ENCODE results near the gene TRIP4.

Gene TRIP4

DNA sequence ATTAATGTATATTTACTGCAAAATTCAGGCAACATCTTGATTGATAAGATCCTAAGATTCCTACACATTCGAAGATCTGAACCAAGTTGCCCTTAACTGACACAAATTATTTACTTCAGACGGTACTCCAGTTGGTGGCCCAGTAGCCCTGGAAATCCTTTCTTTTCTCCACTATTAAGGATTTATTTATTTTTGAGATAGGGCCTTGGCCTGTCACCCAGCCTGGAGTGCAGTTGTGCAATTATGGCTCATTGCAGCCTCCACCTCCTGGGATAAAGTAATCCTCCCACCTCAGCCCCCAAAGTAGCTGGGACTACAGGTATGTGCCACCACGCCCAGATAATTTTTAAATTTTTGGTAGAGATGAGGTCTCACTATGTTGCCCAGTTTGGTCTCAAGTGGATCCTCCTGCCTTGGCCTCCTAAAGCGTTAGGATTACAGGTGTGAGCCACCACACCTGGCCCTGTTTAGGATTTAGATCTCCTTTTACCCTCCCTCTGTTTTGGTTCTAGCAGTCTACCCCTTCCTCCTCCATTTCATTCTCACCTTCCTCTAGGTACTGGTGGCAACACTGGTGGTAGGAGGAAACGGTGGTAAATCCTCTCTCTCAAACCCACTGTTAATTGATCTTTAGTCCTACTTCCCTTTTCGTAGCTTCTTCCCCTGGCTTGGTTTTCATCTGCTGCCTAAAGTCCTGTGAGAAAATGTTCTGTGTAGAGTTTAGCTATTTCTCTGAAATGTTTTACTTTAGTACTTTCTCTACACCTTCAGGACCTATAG lies 60.1 kb downstream of the TRIP4 start:
- DNase-seq (ENCODE audit: low read depth in 3 of 3, low spot score in 1 of 3), result no peak

DNA sequence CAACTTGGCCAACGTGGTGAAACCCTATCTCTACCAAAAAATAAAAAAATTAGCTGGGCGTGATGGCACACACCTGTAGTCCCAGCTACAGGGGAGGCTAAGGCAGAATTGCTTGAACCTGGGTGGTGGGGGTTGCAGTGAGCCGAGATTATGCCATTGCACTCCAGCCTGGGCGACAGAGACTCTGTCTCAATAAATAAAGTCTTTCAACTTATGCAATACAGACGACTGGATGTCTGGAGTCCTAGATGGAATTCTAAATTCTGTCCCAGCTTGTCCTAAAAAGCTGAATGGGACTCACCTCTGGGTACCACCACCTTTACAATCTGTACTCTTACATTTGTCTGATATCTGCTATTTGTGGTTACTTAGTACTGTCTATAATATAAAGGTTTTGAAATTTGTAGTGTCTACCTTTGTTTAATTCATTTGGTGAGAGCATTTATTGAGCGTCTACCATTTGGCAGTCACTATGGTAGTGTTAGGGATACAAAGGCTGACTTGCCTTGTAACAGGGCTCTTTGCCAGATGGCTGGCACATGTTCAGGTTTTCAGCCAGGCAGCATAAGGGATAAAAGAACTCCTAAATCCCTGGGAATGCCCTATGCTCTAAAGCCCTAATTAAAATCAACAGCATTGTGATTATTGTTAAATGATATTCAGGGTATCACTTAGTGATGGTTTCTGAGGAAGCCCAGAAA lies 65.5 kb downstream of the TRIP4 start:
- DNase-seq (ENCODE audit: low read depth in 3 of 3, low spot score in 1 of 3), result no peak

DNA sequence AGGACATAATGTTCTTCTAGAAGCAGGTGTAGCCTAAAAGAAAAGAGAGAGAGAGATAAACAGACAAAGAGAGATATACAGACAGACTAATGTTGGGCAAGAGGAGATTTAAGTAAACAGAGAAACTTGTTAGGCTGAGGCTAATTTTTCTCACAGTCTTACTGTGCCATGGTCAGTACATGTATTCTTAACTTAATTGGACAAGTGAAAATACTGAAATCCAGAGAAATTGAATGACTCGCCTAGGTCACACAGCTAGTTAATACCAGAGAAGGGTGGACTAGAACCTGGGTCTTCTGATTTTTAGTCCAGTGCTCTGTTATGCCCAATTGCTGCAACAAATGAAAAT lies 66.0 kb downstream of the TRIP4 start:
- DNase-seq (ENCODE audit: low read depth in 3 of 3, low spot score in 1 of 3), result no peak

DNA sequence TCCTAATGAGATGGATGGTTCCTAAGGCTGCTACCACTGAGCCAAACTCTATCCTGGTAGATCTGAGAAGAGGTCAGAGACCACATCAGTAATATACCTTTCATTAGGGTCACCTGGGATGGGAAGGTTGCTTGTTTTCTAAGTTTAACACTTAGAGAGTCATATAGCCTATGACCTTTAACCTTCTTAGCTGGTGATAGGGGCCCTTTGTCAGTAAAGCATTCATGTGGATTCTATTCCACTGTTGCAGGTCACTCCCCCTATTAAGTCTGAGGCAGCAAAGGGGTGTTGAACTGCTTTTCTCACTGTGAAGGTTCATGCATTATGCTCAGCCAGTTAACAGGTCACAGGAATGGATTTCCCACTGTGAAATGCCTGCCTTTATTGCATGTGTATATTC lies 66.6 kb downstream of the TRIP4 start:
- no peak for DNase-seq (ENCODE audit: low read depth in 3 of 3, low spot score in 1 of 3)

DNA sequence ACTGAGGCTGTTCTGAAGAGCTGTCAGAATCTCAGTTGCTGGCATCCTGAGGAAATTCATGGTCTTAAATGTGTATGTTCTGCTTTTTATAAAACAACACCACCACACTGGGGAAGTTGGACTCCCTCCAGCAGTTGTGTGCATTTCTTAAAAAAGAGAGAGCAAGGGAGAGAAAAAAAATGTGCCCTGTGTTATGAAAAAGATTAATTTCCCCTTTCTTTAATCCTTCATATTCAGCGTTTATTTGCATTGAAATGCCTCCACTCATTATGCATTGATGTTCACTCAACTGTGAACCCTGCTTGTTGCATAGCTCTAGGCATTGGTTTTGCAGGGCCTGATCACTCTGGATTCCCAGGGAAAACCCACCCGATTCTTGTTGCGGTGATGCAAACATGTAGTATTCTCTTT lies 68.3 kb downstream of the TRIP4 start:
- no peak for DNase-seq (ENCODE audit: low read depth in 3 of 3, low spot score in 1 of 3)

DNA sequence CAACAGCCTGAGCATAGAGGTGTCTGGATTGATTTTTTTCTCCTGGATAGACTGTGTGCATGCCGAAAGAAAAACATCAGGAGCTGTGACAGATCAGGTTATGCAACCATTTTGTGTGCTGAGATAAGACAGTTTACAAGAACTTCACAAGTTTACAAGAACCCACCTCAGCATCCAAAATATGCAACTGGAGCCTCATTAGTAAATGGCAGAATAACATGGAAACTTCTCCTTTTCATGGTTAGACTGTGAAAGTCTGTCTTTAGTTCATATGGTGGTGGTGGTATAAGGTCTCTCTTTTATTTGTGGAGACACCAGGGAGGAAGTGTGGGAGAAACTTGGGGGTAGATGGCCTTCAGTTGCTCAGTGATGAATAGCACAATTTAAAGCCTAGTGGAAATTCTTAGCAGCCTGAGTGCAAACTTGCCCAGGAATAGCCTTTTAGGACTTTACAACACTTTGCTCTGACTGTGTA lies 69.0 kb downstream of the TRIP4 start:
- DNase-seq (ENCODE audit: low read depth in 3 of 3, low spot score in 1 of 3), result no peak

DNA sequence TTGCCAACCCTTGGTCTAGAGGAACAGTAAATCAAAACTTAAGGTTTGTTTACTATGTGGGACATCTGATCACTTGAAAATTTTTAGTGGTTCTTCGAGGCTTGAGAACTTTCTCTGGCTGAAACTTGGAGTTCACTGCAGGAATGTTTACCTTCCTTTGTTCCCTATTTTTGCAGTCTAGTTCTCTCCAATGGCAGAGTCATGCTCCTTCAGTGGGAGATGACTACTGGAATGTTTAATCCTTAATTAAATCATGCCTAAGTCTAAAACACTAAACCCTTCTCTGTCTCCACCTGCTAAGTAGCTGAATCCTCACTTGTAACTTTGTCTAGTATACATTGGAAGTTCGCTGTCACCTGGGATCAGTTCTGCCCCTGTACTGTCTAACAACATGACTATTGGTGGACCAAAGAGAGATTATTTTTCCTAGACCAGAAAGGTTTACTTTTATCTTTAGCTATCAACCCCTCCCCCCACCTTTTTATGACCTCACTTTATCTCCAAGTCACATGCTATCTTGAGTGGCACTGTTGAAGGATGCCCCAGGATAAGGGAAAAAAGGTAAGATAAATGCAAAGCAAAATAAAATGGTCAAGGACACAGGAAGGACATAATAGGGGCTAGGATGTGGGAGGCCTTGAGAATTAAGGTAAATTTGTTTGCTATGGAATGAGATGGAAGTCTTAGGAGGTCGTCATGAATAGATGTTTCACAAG lies 71.6 kb downstream of the TRIP4 start:
- no peak for DNase-seq (ENCODE audit: low read depth in 3 of 3, low spot score in 1 of 3)

DNA sequence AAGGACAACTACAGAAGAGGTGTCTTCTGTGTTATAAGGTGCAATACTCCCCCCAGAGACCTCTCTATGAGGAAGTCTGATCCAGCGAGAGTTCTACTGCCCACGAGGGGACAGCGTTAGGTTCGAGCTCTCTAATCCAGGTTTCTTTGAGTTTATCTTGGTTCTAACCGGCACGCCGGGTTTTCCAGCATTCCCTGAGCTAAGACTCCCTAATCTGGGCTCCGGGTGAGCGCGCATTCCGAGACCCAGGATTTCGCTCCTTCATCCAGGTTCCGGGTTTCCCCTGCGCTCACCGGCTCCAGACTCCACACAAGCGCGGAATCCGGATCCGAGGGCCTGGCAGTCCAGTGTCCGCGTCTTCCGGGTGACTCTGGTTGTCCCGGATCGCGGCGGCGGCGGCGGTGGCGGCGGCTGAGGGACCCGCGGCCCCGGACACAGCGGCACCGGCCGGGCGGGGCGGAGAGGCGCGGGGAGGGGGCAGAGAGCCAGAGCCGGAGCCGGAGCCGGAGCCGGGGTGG lies 72.6 kb downstream of the TRIP4 start, which contains the start of gene ZNF609:
Gene ZNF609, plus strand, starts transcription at position 373 of the 518 bp plus-strand sequence. CDS start 38,842 bp downstream, outside the sequence.
- peak; percentile 51 to 97 (median 71) for DNase-seq (ENCODE audit: low read depth in 3 of 3, low spot score in 1 of 3)

DNA sequence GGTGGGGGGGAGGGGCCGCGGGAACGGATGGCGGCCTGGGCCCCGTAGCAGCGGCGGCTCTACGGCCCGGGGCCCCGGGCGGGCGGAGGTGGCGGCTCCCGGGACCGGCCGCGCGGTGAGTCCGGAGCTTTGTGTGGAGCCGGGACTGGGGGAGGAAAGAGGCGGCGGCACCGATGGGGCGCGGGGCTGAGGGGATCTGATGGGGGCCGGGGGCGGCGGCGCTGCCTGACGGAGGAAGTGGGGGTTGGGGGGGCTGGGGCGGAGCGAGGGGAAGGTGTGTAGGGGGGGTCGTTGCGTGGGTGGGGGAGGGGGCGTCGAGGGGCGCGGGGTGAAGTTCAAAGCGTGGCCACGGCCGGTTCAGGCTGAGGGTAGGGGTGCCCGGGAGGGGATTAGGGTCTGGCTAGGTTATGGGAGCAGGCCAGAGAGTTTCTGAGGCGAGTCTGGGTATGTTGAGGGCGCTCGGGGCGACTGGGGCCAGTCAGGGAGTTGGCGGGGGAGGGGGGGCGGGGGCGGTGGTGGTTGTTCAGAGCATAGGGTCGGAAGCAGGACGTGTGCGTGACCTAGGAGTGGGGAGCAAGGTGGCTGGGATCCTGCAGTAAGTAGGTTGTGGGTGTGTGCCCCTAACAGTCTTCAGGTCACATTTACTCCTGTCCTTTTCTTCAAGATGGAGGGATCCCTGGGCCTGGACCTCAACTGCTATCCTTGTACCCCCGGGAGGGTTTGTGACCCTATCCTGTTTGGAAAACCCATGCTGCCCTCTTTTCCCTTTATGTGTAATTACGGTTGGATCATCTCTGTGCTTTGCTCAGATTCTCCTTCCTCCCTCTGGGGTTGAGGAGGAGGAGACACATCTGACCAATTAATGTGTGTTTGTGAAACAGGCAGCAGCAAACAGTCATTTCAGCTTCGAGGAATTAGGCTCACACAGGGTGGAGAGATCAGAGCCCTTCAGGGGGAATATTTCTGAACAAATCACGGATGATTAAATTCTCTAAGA lies 73.4 kb downstream of the TRIP4 start:
- DNase-seq (ENCODE audit: low read depth in 3 of 3, low spot score in 1 of 3), result peak in 1 of 3 donors; percentile 23

DNA sequence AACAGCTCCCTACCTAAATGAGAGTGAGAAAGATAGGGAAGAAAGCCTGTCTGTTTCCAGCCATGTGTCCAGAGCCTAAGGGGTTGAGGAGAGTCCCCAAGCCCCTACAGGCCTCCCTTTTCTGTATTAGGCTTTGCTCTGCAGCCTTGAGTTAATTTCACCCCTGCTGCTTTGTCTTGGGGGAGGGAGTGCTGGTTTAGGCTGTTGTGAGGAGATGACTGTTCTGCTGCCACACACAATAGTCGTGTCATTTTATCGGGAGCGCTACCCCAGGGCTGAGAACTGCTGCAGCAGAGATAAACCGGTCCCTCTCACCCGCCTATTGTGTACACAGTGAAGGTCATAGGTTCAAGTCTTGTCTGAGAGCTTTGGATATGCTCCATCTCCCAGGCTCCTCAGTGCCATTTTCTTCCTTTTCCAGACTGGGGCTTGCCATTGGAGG lies 74.1 kb downstream of the TRIP4 start:
- DNase-seq (ENCODE audit: low read depth in 3 of 3, low spot score in 1 of 3), result no peak

DNA sequence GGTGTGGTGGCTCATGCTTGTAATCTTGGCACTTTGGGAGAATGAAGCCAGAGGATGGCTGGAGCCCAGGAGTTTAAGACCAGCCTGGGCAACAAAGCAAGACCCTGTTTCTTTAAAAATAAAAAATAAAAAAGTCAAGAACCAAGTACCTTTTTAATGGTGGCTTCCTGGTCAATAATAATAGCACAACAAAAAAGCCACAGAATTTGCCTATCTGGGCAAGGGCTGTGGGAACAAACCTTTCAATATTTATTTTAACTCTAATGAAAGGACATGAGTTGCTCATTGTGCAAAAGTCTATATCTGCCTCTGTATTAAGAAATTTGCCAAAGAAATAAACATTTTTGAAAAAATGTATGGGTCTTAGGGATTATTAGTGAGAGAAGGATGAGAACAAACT lies 74.9 kb downstream of the TRIP4 start:
- DNase-seq (ENCODE audit: low read depth in 3 of 3, low spot score in 1 of 3), result no peak

DNA sequence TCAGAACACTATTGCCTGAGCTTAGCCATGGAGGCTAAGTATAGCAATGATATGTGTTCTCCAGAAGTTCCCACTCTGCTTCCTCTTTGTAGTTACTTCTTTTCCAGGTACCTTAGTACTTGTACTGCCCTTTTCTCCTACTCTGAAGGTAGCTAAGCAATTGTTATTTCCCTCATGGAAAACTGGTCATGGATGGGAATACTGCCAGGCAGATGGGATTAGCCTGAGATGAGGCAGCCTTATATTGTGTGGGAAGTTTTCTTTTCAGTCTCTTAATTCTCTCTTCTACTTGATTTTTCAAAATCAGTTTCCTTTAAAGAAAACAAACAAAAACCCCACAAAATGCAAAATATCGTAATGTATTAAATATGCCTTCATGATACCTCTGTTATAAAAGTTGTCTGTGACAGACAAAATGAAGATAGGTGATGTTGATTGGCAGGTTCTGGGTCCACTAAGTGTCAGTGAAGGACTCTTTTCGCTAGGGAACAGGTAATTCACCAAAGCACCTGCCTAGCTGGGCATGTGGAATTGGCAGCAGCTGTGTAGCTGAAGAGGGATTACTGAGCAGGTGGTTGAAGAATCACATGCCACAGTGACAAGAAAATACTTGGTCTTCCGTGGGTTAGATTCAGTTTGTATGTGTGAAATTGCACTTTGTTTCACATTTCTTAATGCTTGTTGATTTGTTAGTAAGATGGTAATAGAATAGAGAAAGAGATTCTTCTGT lies 76.8 kb downstream of the TRIP4 start:
- DNase-seq (ENCODE audit: low read depth in 3 of 3, low spot score in 1 of 3), result no peak

DNA sequence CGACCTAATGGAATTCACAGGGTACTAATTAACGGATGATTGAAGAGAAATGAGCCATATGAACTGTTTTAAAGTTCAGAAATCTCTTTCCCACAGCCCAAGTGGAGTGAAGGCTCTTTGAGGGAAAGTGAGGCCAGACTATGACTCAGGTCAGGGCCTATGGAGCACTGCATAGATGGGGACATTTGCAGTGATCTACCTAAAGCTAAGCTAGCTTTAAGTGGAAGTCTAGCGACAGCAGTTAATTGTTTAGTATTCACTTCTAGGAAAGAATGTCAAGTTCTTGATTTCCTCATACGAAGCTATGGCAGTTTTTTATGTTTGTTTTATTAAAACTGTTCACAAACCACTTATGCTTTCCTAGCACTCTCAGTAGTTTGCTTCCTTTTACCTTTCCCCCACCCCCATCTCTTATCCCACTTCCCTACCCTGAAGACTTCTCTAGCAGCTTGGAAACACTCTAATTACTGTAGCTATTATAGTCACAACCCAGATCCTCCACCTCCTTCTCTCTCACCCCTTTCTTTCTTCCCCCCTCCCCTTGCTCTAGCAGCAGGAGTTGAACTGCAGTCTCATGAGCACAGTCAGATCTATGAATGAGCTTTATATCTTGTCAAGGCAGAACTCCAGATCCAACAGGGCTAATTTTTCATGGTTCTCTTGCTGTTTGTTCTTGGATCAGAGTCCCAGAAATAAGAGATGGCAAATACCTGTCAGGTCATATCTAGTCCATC lies 78.9 kb downstream of the TRIP4 start:
- DNase-seq (ENCODE audit: low read depth in 3 of 3, low spot score in 1 of 3), result no peak

DNA sequence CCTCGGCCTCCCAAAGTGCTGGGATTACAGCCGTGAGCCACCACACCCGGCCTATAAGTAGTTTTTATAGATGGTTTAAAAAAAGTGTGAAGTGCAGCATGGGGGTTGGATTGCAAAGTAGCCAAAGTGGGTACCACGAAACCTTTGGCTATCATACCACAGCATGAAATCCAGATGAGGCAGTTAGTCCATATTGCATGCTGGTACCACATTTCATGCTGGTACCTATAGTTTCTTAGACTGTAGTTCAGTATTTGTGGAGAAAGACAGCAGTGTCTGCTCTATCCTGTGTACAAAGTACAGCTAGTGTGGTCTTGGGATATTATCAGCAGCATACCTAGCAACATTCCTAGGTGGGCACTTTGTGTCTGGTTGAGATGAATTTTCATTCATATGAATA lies 84.5 kb downstream of the TRIP4 start:
- DNase-seq (ENCODE audit: low read depth in 3 of 3, low spot score in 1 of 3), result no peak

DNA sequence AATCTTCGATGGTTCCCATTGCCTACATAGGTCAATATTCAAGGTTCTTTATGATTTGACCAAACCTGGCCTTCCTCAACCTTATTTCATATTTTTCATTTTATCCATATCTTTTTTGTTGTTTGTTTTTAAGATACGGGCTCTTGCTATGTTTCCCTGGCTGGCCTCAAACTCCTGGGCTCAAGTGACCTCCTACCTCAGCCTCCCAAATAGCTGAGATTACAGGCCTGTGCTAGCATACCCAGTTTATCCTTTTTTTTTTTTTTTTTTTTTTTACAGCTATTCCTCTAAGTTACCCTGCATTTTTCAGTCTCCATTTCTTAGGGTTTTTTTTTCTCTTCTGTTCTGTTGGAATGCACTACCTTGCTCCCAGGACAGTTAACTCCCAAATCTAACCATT lies 87.2 kb downstream of the TRIP4 start:
- DNase-seq (ENCODE audit: low read depth in 3 of 3, low spot score in 1 of 3), result no peak

DNA sequence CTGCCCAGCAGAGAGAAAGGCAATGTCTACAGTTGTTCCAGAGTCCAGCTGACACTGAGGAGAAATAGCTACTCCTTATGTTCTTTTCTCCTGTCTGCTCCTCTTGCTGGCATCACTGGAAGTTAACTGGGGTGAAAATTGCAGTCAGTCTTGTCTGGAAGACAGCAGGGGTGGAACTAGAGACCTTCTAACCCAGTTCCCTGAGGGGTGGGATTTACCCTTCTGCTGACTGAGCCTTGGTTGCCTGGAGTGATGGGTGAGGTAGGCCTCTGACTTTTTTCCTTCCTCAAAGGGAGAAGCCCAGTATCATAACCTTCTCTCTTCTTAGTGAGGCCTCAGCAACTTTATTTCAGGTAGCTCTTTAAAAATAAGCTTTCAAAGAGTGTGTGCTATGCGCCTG lies 88.9 kb downstream of the TRIP4 start:
- no peak for DNase-seq (ENCODE audit: low read depth in 3 of 3, low spot score in 1 of 3)

DNA sequence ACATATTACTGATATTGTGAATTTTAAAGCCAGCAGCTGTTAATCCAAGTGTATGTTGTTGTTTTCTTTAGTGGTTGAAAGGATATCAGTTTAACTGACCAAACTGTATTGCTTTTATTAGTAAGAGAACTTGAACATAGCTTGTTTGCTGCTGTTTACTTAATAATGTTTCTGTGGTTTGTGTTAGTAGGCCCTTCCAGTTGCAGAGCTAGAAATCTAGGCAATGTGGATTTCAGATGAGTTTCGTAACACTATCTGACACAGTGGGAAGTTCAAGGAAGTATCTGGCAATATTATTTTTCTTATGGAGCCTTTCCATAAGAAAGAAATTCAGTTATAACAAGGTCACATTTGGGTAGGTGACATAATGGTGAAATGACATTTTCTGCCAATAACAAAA lies 91.2 kb downstream of the TRIP4 start:
- no peak for DNase-seq (ENCODE audit: low read depth in 3 of 3, low spot score in 1 of 3)

DNA sequence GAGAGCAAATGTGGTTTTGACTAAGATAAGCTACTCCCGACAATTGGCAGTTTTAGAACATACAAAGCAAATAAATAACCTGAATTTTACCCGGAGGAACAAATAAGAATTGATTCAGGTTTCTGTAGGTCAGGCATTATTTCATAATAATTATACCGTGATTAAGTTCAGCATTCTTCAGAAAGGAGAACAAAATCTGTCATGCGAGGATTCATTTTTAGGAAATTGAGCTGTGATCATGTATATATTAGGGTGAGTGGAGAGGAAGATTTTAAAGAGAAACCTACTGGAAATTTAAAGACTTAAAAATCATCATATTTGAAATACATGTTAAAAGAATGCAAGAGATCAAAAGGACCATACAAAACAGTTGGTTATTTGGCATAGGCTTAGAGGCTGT lies 93.3 kb downstream of the TRIP4 start:
- DNase-seq (ENCODE audit: low read depth in 3 of 3, low spot score in 1 of 3), result no peak

DNA sequence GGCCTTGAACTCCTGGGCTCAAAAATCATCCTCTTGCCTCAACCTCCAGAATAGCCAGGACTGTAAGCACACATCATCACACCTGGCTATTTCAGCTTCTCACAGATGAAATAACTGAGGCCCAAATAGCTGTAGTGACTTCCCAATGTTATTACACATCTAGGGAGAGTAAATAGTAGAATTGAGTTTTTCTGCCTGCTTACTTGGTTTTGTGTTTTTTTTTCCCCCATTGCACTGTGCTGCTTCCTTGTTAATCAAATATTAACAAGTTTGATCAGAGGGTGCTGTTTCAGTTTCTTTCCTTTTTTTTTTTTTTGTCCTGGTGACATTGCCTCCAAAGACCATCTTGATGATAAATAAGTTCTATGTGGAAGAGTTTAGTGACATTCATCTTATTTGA lies 96.1 kb downstream of the TRIP4 start:
- DNase-seq (ENCODE audit: low read depth in 3 of 3, low spot score in 1 of 3), result no peak
